HG03432 (cell line): ENCODE measurements around the gene PRXL2A.
"Not testable (repeated sequence)": the region's sequence is repeated elsewhere in the genome, so short reads cannot be mapped to it uniquely, and the experiment has no call there.

Experiments
- ATAC-seq: cut with Tn5 transposase; IDR thresholded peaks from one replicate; pipeline ENCODE4 v1.9.1; 2021; ENCODE audit warnings: mild to moderate bottlenecking, moderate library complexity; ENCODE audit not compliant: unreplicated experiment

PRXL2A gene

GRCh38 chr10:80473692-80474596 lies 65.6 kb downstream of the PRXL2A start:
- no peak for ATAC-seq

GRCh38 chr10:80474597-80474910 lies 66.2 kb downstream of the PRXL2A start:
- ATAC-seq = no peak

- ATAC-seq = no peak
These were observed 66.6 kb downstream of the PRXL2A start for GRCh38 chr10:80474941-80475340.

- not testable (repeated sequence) for ATAC-seq
These were observed 67.3 kb downstream of the PRXL2A start for GRCh38 chr10:80475641-80476040.

GRCh38 chr10:80476685-80477084 lies 68.3 kb downstream of the PRXL2A start:
- no peak for ATAC-seq

GRCh38 chr10:80477813-80478212 lies 69.5 kb downstream of the PRXL2A start:
- ATAC-seq = no peak

- not testable (repeated sequence) for ATAC-seq
These were observed 72.0 kb downstream of the PRXL2A start for GRCh38 chr10:80480373-80480772.

- no peak for ATAC-seq
These were observed 72.5 kb downstream of the PRXL2A start for GRCh38 chr10:80480852-80481251.

- no peak for ATAC-seq
These were observed 75.9 kb downstream of the PRXL2A start for GRCh38 chr10:80484243-80484642.

GRCh38 chr10:80484676-80485075 lies 76.3 kb downstream of the PRXL2A start:
- ATAC-seq = no peak

GRCh38 chr10:80485076-80485945 lies 77.0 kb downstream of the PRXL2A start:
- ATAC-seq = no peak

- no peak for ATAC-seq
These were observed 77.8 kb downstream of the PRXL2A start for GRCh38 chr10:80485946-80486764.
